GM18867 (cell line): Measurements from ENCODE around the gene SOD2.
"Not testable (repeated sequence)": the region's sequence is repeated elsewhere in the genome, so short reads cannot be mapped to it uniquely, and the experiment has no call there.

Experiments used
- ATAC-seq: cut with Tn5 transposase; IDR thresholded peaks from one replicate; pipeline ENCODE4 v1.9.1; 2021; ENCODE audit warnings: mild to moderate bottlenecking, moderate library complexity; ENCODE audit not compliant: unreplicated experiment

The SOD2 gene

DNA sequence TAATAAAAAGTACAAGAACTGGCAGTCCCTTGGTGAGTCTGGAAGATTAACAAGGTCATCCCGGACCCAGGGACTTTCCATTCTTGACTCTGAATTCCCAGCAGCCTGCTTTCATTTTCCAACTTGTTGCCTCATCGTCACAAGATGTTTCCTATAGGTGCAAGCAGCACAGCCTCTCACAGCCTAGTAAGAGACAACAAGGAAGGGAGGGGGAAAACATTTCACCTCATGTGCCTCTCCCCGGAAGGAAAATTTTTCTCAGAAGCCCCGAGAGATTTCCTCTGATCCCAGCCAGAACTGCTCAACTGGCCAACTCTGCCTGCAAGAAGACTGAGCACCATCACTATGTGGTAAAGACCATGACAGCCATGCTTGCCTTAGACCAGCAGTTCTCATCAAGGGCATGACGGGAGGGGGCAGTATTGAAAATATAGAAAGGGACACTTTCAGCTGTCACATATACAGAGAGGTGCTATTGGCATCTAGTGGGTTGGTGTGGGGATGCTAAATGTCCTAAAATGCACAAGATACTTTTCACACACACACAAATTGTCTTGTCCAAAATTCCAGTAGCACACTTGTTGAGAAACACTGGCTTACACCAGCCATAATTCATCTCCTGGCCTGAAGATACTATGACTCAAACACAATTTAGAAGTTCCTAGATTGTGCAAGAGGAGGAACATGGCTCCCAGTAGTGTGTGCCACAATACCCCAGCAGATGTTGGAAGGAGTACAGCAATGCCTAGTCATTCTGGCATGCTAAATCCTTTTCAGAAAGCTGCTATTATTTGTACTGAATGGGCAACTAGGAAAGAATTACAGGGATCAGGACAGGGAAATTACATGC is 23.4 kb upstream of the SOD2 start:
- ATAC-seq: no peak

DNA sequence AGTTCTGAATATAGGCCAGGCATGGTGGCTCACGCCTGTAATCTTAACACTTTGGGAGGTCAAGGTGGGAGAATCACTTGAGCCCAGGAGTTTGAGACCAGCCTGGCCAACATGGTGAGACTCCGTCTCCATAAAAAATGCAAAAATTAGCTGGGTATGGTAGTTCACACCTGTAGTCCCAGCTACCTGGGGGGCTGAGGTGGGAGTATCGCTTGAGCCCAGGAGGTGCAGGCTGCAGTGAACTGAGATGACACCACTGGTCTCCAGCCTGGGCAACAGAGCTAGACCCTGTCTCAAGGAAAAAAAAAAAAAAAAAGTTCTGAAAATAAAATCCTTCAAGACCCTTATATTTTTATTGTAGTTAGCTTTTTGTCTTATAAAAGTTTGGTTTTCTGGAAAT is 22.6 kb upstream of the SOD2 start:
- no peak for ATAC-seq

DNA sequence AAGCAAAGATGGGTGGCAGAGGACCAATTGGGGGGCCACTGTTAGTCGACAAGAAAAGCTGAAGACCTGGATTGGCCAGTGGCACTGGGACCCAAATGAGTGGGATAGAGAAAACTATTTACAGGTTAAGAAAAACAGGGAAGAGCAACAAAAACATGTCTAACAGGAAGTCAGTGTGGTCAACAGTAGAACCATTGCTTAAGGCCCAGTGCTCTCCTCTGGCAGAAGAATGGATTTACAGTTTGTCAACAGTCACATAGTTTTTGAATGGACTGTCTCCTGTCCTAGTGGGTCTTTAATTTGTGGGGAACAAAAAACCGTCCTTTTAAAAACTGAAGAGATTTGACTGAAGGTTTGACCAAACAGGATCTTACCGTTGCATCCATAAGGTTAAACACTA is 22.1 kb upstream of the SOD2 start:
- no peak for ATAC-seq

DNA sequence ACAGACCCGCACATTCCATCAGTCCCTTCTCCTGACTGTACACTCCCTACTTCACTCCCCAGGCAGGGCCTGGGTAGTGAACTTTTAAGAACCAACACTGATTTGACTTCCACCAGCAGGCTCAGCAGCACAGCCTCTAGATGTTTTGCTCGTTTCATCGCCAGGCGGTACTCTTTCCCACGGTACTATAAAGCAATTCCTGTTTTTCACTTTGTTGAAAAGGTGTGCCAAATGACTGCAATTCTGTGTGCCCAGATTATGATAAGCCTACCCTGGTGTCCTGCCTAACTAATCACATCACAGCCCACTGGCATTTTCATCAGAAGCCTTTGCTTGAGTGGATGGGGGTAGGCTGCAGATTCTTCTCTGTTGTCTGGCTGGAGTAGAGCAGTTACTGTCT is 21.4 kb upstream of the SOD2 start:
- no peak for ATAC-seq

DNA sequence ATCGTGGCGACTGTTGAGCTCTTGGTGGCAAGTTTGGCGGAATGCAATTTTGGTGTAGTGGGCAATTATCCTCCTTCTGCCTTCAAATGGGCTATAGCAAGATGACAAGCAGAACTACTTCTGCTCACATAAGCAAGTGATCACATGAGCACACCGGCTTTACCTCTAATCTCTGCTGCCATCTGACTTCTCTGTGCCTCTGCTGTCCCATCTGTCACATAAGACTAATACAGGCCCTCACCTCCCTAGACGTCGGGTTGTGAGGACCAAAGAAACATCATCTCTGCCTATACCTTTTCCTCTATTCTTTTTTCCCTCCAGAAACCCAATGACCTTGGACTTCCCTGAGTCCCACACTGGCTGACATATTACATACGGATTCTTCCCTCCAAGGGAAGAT is 20.9 kb upstream of the SOD2 start:
- ATAC-seq: no peak

DNA sequence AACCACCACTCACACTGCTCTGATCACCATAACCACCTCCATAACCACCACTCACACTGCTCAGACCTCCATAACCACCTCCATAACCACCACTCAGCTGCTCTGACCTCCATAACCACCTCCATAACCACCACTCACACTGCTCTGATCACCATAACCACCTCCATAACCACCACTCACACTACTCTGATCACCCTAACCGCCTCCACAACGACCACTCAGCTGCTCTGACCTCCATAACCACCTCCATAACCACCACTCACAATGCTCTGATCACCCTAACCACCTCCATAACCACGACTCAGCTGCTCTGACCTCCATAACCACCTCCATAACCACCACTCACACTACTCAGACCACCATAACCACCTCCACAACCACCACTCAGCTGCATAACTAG is 19.3 kb upstream of the SOD2 start:
- ATAC-seq: not testable (repeated sequence)

DNA sequence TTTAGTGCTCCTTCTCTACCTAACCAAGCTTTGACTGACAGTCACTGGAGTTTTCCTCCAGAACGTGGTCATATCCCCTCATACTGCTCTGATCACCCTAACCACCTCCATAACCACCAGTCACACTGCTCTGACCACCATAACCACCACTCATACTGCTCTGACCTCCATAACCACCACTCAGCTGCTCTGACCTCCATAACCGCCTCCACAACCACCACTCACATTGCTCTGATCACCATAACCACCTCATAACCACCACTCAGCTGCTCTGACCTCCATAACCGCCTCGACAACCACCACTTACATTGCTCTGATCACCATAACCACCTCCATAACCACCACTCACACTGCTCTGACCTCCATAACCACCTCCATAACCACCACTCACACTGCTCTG is 17.6 kb upstream of the SOD2 start:
- not testable (repeated sequence) for ATAC-seq

DNA sequence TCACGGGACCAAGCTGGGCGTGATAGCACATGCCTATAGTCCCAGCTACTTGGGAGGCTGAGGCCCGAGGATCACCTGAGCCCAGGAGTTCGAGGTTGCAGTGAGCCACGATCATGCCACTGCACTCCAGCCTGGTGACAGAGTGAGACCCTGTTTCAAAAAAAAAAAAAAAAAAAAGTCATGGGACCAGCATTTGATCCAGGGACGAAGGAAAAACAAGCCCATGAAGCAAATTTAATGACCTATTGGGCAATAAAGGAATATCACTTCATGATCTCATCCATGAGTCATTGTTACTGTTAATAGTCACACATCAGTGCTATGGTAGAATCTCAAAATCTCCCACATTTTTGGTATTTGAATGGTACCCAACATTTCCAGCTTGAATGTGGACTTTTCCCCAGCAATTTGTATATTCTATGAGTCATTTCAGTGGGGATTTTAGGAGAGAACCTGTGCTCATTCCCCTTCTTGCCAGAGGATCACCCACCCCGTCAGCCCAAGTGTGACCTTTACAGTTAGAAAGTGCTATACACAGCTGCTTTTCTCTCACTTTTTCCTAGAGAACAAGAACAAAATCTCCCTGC is 8.5 kb upstream of the SOD2 start:
- ATAC-seq: no peak

DNA sequence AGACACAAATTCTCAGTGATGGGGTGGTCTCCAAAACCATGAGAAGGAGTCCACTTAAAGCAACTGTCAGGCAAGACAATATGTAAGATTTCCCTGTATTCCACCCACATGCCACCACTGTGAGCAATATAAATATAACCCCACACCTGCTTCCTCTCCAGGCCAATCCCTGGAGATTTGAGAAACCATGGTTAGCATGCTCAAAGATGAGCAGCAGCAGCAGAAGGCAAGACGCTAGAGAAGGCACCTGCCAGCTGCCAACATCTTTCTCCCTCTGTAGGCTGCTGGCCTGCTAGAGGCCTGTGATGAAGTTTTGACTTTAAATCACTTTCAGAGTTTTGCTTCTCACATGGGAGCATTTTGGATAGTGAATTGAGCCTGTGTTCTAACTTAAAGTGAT is 7.9 kb upstream of the SOD2 start:
- ATAC-seq: no peak

DNA sequence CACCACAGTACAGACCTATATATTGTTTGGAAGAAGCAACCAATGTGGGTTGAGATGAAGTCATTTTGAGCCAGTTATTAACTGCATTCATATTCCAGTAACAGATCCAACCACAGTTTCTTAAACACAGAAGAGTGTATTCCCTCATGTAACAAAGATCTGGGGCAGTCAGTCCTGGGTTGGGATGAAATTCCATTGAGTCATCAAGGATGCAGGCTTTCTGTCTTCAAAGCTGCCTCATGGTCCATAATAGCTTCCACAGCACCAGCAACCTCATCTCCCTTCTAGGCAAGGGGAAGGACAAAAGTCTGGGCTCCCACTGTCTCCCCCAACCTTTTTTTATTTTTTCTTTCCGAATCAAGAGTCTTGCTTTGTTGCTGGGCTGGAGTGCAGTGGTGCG is 2.9 kb upstream of the SOD2 start:
- ATAC-seq: no peak

DNA sequence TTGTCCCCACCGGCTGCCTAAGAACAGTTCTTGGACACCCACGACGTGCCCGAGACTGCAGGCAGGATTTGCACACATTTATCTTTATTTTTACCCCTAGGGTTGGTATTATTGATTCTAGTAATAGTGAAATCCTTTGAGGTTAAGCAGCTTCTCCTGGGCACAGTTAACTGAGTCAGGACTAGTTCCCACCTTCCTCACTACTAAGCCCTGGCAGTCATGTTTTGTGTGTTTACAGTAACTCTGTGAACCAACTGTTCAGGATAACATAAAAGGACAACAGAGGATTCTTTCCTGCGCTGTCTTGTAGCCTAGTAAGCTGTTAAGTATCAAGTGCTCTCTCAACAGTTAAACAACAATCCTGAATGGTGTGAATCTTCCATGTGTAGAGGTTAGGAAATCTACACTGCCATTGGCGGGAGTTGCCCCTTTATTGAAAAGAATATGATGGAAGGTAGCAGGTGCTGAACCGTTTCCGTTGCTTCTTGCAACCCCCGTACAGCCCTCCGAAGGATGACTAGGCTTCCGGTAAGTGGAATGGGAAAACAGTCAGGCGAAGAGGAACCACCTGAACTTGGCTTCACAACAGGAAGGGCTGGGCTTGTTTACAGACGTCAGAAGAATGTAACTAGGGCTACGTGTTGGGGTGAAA is 979 bp upstream of the SOD2 start:
- ATAC-seq: peak; percentile 1

DNA sequence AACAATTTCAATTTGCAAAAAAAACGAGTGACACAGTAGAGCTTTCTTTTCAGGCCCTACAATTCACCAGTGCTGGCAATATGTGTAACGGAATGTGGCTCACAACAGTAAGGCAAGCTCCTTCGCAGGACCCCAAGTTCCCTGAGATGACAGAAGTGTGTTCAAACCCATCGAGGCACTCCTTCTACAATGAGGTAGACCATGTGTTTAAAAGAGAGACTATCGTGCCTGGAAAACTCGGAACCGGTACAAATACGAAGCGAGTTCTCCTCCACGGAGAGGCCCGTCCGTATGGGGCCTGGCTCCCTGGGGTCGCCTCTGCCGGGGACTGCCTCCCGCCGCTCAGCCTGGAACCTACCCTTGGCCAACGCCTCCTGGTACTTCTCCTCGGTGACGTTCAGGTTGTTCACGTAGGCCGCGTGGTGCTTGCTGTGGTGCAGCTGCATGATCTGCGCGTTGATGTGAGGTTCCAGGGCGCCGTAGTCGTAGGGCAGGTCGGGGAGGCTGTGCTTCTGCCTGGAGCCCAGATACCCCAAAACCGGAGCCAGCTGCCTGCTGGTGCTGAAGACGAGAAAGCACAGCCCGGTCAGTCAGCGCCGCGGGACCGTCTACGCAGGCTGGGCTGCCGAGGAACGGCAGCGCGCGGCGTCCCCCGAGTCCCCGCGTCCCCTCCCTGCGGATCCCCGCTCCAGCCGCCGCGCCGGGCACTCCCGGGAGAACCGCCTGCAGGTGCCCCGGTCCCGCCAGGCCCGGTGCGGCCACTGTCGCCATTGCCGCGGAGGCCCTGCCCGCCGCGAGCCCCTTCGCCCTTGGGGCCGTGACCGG is 526 bp downstream of the SOD2 start:
- peak; percentile 40 for ATAC-seq

DNA sequence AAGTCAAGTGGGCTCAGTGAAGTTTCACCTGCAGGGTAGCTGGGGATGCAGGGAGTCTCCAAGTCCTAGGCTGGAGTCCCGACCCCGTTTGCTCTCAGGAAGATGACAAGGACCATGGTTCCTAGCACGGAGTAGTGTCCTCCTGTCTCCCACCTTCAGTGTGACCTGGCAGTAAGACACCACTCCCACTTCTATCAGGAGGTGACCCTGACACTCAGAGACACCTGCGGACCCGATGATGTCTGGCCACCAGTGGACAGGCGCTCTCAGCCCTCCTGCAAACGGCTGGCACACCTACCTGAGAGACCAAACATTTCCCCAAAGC is 1.1 kb downstream of the SOD2 start:
- no peak for ATAC-seq

DNA sequence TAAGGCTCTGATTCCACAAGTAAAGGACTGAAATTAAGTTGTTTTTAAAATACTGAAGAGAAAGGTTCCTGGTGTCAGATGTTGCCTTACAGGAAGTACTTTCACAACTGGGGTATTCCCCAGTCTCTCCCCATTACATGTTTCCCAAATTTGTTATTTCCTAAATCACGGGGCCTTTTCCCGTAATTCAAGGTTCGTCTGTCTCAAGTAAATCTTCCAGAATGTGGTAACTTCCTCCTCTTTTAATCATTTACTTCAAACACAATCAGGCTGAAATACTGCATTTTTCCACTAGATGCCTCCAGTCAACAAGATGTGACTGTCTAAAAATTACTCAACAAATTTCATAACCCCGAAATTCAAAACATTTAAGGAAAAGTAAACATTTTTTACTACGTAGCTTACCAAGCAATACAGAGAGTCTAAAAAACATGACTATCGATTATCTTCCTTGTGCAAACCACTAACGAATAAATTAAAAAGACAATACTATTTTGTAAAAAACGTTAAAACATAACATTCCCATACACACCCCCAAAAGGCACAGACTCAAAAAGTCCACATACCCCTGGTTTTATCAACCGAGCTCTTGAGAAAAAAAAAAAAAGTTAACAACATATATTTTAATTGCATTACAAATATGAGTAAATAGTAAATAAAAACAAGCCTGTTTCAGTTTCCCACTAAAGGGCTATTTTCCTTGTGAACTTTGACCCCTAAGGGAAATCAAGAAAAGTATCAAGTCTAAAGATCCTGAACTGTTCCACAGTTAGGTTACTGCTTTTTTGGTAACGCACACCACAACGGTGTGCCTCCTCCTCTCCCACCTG is 1.7 kb downstream of the SOD2 start:
- no peak for ATAC-seq

DNA sequence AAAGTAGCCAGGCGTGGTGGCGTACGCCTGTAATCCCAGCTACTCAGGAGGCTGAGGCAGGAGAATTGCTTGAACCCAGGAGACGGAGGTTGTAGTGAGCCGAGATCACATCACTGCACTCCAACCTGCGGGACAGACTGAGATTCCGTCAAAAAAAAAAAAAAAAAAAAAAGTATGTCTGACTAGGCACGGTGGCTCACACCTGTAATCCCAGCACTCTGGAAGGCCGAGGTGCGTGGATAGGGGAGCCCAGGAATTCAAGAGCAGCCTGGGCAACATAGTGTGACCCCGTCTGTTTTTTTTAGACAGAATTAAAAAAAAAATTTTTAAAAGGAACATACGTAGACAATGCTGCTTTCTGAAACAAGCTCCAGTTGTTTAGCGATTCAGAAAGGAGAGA is 2.9 kb downstream of the SOD2 start:
- ATAC-seq: not testable (repeated sequence)

DNA sequence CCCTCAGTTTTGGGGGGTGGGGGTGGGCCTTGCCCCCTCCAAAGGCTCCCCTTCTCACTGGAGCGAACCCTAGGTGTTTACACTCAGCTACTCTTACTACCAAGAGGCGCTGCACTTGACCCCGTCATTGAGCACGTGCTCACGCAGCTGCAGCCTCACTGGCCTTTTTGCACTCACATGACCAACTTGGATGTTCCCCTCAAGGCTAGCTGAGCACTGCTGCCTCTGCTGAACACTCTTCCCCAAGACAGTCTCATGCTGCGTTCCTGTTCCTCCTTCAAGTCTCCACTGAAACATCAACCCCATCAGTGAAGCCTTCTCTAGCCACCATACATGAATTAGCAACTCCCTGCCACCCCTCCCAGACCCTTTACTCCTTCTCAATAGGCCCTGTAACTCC is 4.0 kb downstream of the SOD2 start:
- no peak for ATAC-seq

DNA sequence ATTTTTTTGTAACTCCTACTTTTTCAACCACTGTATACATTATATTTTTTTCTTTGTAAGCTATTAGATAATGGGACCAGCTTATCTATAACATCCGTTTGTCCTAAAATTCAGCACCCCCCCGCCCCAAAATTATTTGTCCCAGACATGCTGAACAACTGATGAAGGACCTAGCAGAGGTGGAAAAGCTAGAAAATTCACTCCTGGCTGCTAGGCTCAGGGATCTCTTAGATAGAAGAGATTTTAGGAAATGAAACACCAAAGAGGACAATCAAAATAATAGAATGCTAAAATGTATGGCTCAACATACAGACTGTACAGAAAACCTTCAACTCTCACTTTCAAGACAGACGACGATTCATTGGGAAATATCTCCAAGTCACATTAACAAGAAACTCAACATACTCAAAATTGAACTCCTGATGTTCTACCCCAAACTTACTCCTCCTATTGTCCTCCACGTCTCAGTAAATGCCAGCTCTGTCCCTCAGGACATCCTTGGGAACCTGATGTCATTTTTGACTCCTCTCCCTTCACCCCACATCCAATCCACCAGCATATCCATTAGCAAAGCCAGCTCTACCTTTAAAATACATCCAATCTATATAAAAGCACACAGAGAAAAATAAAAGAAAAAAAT is 4.7 kb downstream of the SOD2 start:
- no peak for ATAC-seq

DNA sequence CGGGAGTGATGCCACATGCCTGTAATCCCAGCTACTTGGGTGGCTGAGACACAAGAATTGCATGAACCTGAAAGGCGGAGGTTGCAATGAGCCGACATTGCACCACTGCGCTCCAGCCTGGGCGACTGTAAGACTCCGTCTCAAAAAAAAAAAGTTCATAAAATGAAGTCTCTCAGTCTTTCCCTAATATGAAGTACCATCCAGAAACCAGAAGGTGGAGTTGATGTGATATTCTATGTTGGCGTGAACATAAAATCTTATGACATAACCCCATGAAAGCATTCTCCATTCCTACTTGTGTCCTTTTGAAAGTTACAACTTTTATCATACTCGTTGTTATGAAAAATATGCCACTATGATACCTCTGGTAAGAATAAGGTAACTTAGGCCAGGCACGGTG is 5.7 kb downstream of the SOD2 start:
- no peak for ATAC-seq

DNA sequence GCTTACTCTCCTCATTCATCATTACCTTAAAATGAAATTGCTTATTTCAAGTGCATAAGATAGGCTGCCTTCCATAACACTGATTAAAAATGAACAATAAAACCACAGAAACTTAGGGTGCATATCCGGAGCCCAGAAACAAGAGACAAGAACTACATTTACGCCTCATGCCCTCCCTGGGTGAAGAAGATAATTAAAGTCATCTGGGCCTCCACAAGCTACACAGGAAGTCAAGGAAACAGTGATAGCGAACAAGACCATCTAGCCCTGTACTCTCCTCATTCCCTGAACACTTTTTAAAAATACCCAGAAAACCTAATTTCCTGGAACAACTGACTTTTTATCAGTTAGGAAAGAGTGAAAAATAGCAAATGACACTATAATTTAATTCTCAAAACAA is 6.3 kb downstream of the SOD2 start:
- no peak for ATAC-seq

DNA sequence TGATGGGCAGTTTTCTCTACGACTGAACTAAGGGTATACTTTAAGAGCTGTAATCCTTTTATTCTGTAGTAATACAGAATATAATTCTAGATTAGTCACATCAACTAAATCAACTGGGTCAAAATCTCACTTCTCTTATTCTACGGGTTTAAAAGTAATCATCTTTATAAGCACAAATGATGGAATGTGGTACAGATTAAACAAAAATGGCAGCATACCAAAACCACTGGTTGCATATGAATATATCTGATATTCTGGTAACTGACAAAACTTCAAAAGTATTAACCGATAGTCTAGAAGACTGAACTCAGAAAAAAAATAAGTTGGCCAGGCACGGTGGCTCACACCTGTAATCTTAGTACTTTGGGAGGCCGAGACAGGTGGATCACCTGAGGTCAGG is 7.0 kb downstream of the SOD2 start:
- ATAC-seq: no peak
